ENCODE data around the gene OLIG1. TPM values are rescaled to one million over a fixed set of nuclear protein-coding genes. Genes with fewer than 3 reads are reported as not detected.

Gene OLIG1
- total RNA-seq, 1 donor: not detected

DNA sequence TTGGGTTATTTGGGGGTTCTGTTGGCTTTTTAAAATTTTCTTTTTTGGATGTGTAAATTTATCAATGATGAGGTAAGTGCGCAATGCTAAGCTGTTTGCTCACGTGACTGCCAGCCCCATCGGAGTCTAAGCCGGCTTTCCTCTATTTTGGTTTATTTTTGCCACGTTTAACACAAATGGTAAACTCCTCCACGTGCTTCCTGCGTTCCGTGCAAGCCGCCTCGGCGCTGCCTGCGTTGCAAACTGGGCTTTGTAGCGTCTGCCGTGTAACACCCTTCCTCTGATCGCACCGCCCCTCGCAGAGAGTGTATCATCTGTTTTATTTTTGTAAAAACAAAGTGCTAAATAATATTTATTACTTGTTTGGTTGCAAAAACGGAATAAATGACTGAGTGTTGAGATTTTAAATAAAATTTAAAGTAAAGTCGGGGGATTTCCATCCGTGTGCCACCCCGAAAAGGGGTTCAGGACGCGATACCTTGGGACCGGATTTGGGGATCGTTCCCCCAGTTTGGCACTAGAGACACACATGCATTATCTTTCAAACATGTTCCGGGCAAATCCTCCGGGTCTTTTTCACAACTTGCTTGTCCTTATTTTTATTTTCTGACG, 41.1 kb upstream of the OLIG1 start:
- Histone ChIP-seq H3K79me2 (ENCODE audit: insufficient read depth, low read length) (no peaks in the 10 kb centered on the region), H3K9me3 (ENCODE audit: low read depth, low read length) (no peaks in the 10 kb centered on the region), H2AFZ (ENCODE audit: low read length) (no peak overlapping the region), H3K36me3 (ENCODE audit: insufficient read depth, low read length) (no peaks in the 10 kb centered on the region), H3K4me2 (ENCODE audit: insufficient read depth, low read length) (no peak overlapping the region), H3K4me1 (ENCODE audit: insufficient read depth, low read length) (no peaks in the 10 kb centered on the region), H3K27ac (ENCODE audit: low read depth, low read length) (no peak overlapping the region), H4K20me1 (ENCODE audit: insufficient read depth, low read length) (no peaks in the 10 kb centered on the region), H3K27me3 (ENCODE audit: insufficient read depth, low read length) (peaks cover 98% of the 10 kb centered on the region), H3K4me3 (ENCODE audit: insufficient read depth, low read length) (no peak overlapping the region)
- TF ChIP-seq, protein P1, sequence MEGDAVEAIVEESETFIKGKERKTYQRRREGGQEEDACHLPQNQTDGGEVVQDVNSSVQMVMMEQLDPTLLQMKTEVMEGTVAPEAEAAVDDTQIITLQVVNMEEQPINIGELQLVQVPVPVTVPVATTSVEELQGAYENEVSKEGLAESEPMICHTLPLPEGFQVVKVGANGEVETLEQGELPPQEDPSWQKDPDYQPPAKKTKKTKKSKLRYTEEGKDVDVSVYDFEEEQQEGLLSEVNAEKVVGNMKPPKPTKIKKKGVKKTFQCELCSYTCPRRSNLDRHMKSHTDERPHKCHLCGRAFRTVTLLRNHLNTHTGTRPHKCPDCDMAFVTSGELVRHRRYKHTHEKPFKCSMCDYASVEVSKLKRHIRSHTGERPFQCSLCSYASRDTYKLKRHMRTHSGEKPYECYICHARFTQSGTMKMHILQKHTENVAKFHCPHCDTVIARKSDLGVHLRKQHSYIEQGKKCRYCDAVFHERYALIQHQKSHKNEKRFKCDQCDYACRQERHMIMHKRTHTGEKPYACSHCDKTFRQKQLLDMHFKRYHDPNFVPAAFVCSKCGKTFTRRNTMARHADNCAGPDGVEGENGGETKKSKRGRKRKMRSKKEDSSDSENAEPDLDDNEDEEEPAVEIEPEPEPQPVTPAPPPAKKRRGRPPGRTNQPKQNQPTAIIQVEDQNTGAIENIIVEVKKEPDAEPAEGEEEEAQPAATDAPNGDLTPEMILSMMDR (IDR thresholded peaks at IDR 0.05; ENCODE audit: extremely low read depth, low read depth, low read length): no peak
- peak; percentile 74 for DNase-seq (ENCODE audit: insufficient read length, low spot score, missing footprints)

DNA sequence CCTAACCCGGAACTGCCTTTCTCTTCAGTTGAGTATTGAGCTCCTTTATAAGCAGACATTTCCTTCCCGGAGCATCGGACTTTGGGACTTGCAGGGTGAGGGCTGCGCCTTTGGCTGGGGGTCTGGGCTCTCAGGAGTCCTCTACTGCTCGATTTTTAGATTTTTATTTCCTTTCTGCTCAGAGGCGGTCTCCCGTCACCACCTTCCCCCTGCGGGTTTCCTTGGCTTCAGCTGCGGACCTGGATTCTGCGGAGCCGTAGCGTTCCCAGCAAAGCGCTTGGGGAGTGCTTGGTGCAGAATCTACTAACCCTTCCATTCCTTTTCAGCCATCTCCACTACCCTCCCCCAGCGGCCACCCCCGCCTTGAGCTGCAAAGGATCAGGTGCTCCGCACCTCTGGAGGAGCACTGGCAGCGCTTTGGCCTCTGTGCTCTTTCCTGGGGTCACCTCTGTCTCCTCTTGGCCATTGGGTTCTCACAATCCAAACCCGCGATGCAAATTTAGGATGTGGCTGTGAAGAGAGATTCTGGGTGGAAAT, 40.5 kb upstream of the OLIG1 start:
- Histone ChIP-seq H3K27me3 (ENCODE audit: insufficient read depth, low read length) (peaks cover 97% of the 10 kb centered on the region), H4K20me1 (ENCODE audit: insufficient read depth, low read length) (no peaks in the 10 kb centered on the region), H3K9me3 (ENCODE audit: low read depth, low read length) (no peaks in the 10 kb centered on the region), H3K4me2 (ENCODE audit: insufficient read depth, low read length) (no peak overlapping the region), H3K36me3 (ENCODE audit: insufficient read depth, low read length) (no peaks in the 10 kb centered on the region), H3K4me1 (ENCODE audit: insufficient read depth, low read length) (no peaks in the 10 kb centered on the region), H3K27ac (ENCODE audit: low read depth, low read length) (no peak overlapping the region), H3K79me2 (ENCODE audit: insufficient read depth, low read length) (no peaks in the 10 kb centered on the region), H2AFZ (ENCODE audit: low read length) (no peak overlapping the region), H3K4me3 (ENCODE audit: insufficient read depth, low read length) (no peak overlapping the region)
- DNase-seq (ENCODE audit: insufficient read length, low spot score, missing footprints): peak; percentile 88
- TF ChIP-seq, protein P1 (IDR thresholded peaks at IDR 0.05; ENCODE audit: extremely low read depth, low read depth, low read length): no peak

DNA sequence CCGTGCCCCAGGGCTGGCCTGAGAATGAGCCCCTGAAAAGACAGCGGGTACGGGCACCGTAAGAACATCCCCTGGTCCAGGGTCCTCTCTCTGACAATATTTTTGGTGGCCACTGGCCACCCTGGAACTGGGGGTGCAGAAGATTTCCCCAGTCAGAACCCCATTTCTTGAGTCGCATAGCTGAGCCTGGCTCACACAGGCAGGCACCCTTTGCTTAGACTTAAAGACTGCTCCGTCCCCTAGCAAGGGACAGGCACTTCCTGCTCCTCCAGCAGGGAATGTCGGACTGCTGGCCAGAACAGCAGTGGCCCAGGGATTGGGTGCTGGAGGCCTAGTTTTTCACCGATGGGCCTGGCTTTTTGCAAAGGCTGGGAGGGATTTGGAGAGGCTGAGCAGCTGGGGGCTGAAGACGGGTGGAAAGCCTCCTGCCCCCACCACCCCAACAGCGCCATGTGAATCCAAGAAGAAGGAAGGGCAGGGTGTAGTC, 39.9 kb upstream of the OLIG1 start:
- Histone ChIP-seq H3K36me3 (ENCODE audit: insufficient read depth, low read length) (no peaks in the 10 kb centered on the region), H3K27ac (ENCODE audit: low read depth, low read length) (no peak overlapping the region), H3K4me3 (ENCODE audit: insufficient read depth, low read length) (no peak overlapping the region), H4K20me1 (ENCODE audit: insufficient read depth, low read length) (no peaks in the 10 kb centered on the region), H3K79me2 (ENCODE audit: insufficient read depth, low read length) (no peaks in the 10 kb centered on the region), H3K4me1 (ENCODE audit: insufficient read depth, low read length) (no peaks in the 10 kb centered on the region), H3K27me3 (ENCODE audit: insufficient read depth, low read length) (peaks cover 97% of the 10 kb centered on the region), H3K4me2 (ENCODE audit: insufficient read depth, low read length) (no peak overlapping the region), H2AFZ (ENCODE audit: low read length) (no peak overlapping the region), H3K9me3 (ENCODE audit: low read depth, low read length) (no peaks in the 10 kb centered on the region)
- TF ChIP-seq, protein P1 (IDR thresholded peaks at IDR 0.05; ENCODE audit: extremely low read depth, low read depth, low read length): no peak
- DNase-seq (ENCODE audit: insufficient read length, low spot score, missing footprints): peak; percentile 76

DNA sequence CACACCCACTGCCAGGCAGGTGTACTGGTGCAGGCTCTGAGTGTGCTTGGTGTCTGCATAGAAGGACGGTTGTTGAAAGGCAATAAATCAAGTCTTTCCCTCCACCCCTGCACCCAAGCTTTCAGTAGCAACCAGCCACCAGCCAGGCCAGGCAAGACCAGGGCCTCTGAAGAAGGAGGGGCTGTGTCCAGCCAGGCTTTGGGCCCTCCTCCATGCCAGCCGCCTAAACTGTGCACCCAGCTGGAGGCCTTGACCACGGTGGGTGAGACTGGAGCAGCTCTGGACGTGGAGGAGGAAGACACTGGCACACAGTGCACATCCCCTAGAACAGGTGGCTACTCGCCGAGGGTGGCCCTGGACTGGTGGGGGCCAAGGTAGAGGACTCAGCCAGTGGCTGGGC, 39.3 kb upstream of the OLIG1 start:
- Histone ChIP-seq H3K9me3 (ENCODE audit: low read depth, low read length) (no peaks in the 10 kb centered on the region), H3K4me1 (ENCODE audit: insufficient read depth, low read length) (no peaks in the 10 kb centered on the region), H3K4me2 (ENCODE audit: insufficient read depth, low read length) (no peak overlapping the region), H2AFZ (ENCODE audit: low read length) (no peak overlapping the region), H3K79me2 (ENCODE audit: insufficient read depth, low read length) (no peaks in the 10 kb centered on the region), H3K27ac (ENCODE audit: low read depth, low read length) (no peak overlapping the region), H3K4me3 (ENCODE audit: insufficient read depth, low read length) (no peak overlapping the region), H4K20me1 (ENCODE audit: insufficient read depth, low read length) (no peaks in the 10 kb centered on the region), H3K36me3 (ENCODE audit: insufficient read depth, low read length) (no peaks in the 10 kb centered on the region), H3K27me3 (ENCODE audit: insufficient read depth, low read length) (peaks cover 92% of the 10 kb centered on the region)
- TF ChIP-seq, protein P1 (IDR thresholded peaks at IDR 0.05; ENCODE audit: extremely low read depth, low read depth, low read length): no peak
- peak; percentile 79 for DNase-seq (ENCODE audit: insufficient read length, low spot score, missing footprints)

All from osteoblast (primary cell).